GM12875 (cell line): ENCODE measurements around the gene KRTAP6-3.

Experiments used
- H3K4me3 ChIP-seq: one replicate; pipeline ENCODE4 v1.5.1; 2011; ENCODE audit warnings: low read depth, low read length, control low read depth
- CTCF ChIP-seq: IDR thresholded peaks from 2 replicates; pipeline ENCODE4 v1.5.1; 2011; ENCODE audit warnings: low read depth, mild to moderate bottlenecking, control low read depth, inconsistent platforms, low read length, moderate library complexity, borderline replicate concordance; ENCODE audit not compliant: insufficient read depth

The KRTAP6-3 gene

GRCh38 chr21:30592140-30592539 lies at the start of gene KRTAP6-3:
Gene KRTAP6-3 (plus strand): TSS chr21:30592440. CDS start chr21:30592446, 6 bp downstream.
- H3K4me3 ChIP-seq = no peak within 1 kb of the TSS
- TF ChIP-seq CTCF = no peak

GRCh38 chr21:30552782-30553181 lies 39.5 kb upstream of the KRTAP6-3 start:
- no peak overlapping the region for H3K4me3 ChIP-seq
- no peak for TF ChIP-seq CTCF

- TF ChIP-seq CTCF = no peak
- no peak overlapping the region for H3K4me3 ChIP-seq
Observed at GRCh38 chr21:30555095-30555494, 37.1 kb upstream of the KRTAP6-3 start.

GRCh38 chr21:30561264-30561895 lies 30.9 kb upstream of the KRTAP6-3 start, which contains the start of gene KRTAP19-7:
Gene KRTAP19-7 (minus strand): TSS chr21:30561314. CDS start chr21:30561289, 25 bp downstream.
- TF ChIP-seq CTCF = no peak
- no peak within 1 kb of the TSS for H3K4me3 ChIP-seq

GRCh38 chr21:30561957-30562356 lies 30.3 kb upstream of the KRTAP6-3 start:
- no peak overlapping the region for H3K4me3 ChIP-seq
- no peak for TF ChIP-seq CTCF

GRCh38 chr21:30563072-30563471 lies 29.2 kb upstream of the KRTAP6-3 start:
- TF ChIP-seq CTCF = no peak
- no peak overlapping the region for H3K4me3 ChIP-seq

GRCh38 chr21:30563630-30564029 lies 28.6 kb upstream of the KRTAP6-3 start:
- no peak overlapping the region for H3K4me3 ChIP-seq
- no peak for TF ChIP-seq CTCF
